Neural cell (in vitro differentiated cells): ENCODE data around the gene TBX4. TPM values are rescaled to one million over a fixed set of nuclear protein-coding genes. Genes with fewer than 3 reads are reported as not detected.
"Not testable (repeated sequence)": the region's sequence is repeated elsewhere in the genome, so short reads cannot be mapped to it uniquely, and the experiment has no call there.

Source experiments
- H2AFZ ChIP-seq: fragments of 200-600, 300-800 bp; sonication (generic), shearing (Covaris generic); 2 replicates; pipeline ENCODE4 v1.6.0; 2014; ENCODE audit warnings: low read depth, mild to moderate bottlenecking, antibody characterized with exemption, low read length, moderate library complexity
- H3F3A ChIP-seq: fragments of 200-600 bp; shearing (Covaris generic); 2 replicates; pipeline ENCODE4 v1.6.1; 2016; ENCODE audit warnings: mild to moderate bottlenecking, moderate library complexity, mixed read lengths, antibody characterized with exemption, low read length; ENCODE audit not compliant: insufficient read depth, poor library complexity, severe bottlenecking
- H3K27ac ChIP-seq: fragments of 200-600, 300-800 bp; sonication (generic), shearing (Covaris generic); 2 replicates; pipeline ENCODE4 v1.5.1; 2014; ENCODE audit warnings: mild to moderate bottlenecking, low read length, moderate library complexity
- H3K27me3 ChIP-seq: fragments of 300-800, 200-600 bp; sonication (generic), shearing (Covaris generic); 2 replicates; pipeline ENCODE4 v1.6.0; 2014; ENCODE audit warnings: mild to moderate bottlenecking, low read depth, low read length, moderate library complexity; ENCODE audit not compliant: insufficient read depth
- H3K36me3 ChIP-seq: fragments of 300-800, 200-600 bp; sonication (generic), shearing (Covaris generic); 2 replicates; pipeline ENCODE4 v1.5.1; 2014; ENCODE audit warnings: mild to moderate bottlenecking, antibody characterized with exemption, low read length, moderate library complexity; ENCODE audit not compliant: insufficient read depth
- H3K4me2 ChIP-seq: fragments of 300-800, 200-600 bp; sonication (generic), shearing (Covaris generic); 2 replicates; pipeline ENCODE4 v1.6.0; 2014; ENCODE audit warnings: mild to moderate bottlenecking, low read length
- H3K4me3 ChIP-seq: fragments of 300-800, 200-600 bp; sonication (generic), shearing (Covaris generic); 2 replicates; pipeline ENCODE4 v1.5.1; 2014; ENCODE audit warnings: mild to moderate bottlenecking, low read length, moderate library complexity
- H3K79me2 ChIP-seq: fragments of 200-600 bp; shearing (Covaris generic); replicated peaks from 2 replicates; pipeline ENCODE4 v1.6.0; 2014; ENCODE audit warnings: mild to moderate bottlenecking, low read length, moderate library complexity; ENCODE audit not compliant: insufficient read depth
- H3K9ac ChIP-seq: fragments of 300-800, 200-600 bp; sonication (generic), shearing (Covaris generic); 2 replicates; pipeline ENCODE4 v1.6.1; 2016; ENCODE audit warnings: mild to moderate bottlenecking, low read length, mixed read lengths
- H3K9me2 ChIP-seq: fragments of 200-600 bp; shearing (Covaris generic); 2 replicates; pipeline ENCODE4 v1.6.1; 2016; ENCODE audit warnings: mild to moderate bottlenecking, low read length, mixed read lengths; ENCODE audit not compliant: insufficient read depth
- H3K9me3 ChIP-seq: fragments of 200-600, 300-800 bp; sonication (generic), shearing (Covaris generic); 2 replicates; pipeline ENCODE4 v1.6.1; 2016; ENCODE audit warnings: mild to moderate bottlenecking, mixed run types, low read length, moderate library complexity, mixed read lengths
- H4K20me1 ChIP-seq: fragments of 200-600 bp; shearing (Covaris generic); 2 replicates; pipeline ENCODE4 v1.6.1; 2016; ENCODE audit warnings: mild to moderate bottlenecking, mixed run types; ENCODE audit not compliant: insufficient read depth
- CTCF ChIP-seq: fragments of 450-650 bp; IDR thresholded peaks from 2 replicates; pipeline ENCODE4 v1.5.1; 2014; ENCODE audit warnings: antibody characterized with exemption, mild to moderate bottlenecking, moderate library complexity; ENCODE audit not compliant: poor library complexity, severe bottlenecking
- EP300 ChIP-seq: fragments of 450-650 bp; conservative IDR thresholded peaks from 2 replicates; pipeline ENCODE4 v1.6.1; 2014; ENCODE audit warnings: antibody characterized with exemption, mild to moderate bottlenecking, moderate library complexity; ENCODE audit not compliant: poor library complexity, severe bottlenecking
- EZH2 ChIP-seq: fragments of 200-600, 300-800 bp; shearing (Covaris generic), sonication (generic); IDR thresholded peaks from 2 replicates; pipeline ENCODE4 v1.6.1; 2014; ENCODE audit warnings: antibody characterized with exemption, low read length, borderline replicate concordance, mild to moderate bottlenecking; ENCODE audit not compliant: insufficient read depth, poor library complexity, severe bottlenecking
- MXI1 ChIP-seq: fragments of 450-650 bp; conservative IDR thresholded peaks from 2 replicates; pipeline ENCODE4 v1.6.1; 2014; ENCODE audit warnings: antibody characterized with exemption, mild to moderate bottlenecking; ENCODE audit not compliant: poor library complexity, severe bottlenecking
- POLR2AphosphoS5 ChIP-seq: IDR thresholded peaks from 2 replicates; pipeline ENCODE4 v1.6.1; 2012
- RAD21 ChIP-seq: fragments of 450-650 bp; conservative IDR thresholded peaks from 2 replicates; pipeline ENCODE4 v1.6.1; 2014; ENCODE audit warnings: antibody characterized with exemption, mild to moderate bottlenecking, moderate library complexity
- REST ChIP-seq: IDR thresholded peaks from 2 replicates; pipeline ENCODE4 v1.6.1; 2012; ENCODE audit warnings: borderline replicate concordance
- SMC3 ChIP-seq: fragments of 450-650 bp; conservative IDR thresholded peaks from 2 replicates; pipeline ENCODE4 v1.6.1; 2014; ENCODE audit warnings: antibody characterized with exemption, mild to moderate bottlenecking, moderate library complexity; ENCODE audit not compliant: poor library complexity
- TAF1 ChIP-seq: IDR thresholded peaks from 2 replicates; pipeline ENCODE4 v1.6.1; 2012; ENCODE audit warnings: low read depth
- polyA plus RNA-seq: library from polyadenylated mRNA; depleted of rRNA; stranded (reverse); fragments of >200 nt; gene quantifications from 2 replicates; pipeline ENCODE4 v1.2.3, GENCODE V29; 2014

TBX4 gene
- polyA plus RNA-seq, 1 donor from 2014 or later, result not detected

- Histone ChIP-seq H3K27me3 (no peaks in the 10 kb centered on the region), H3K9me3 (no peaks in the 10 kb centered on the region), H3K27ac (no peak overlapping the region), H2AFZ (no peak overlapping the region), H3F3A (no peaks in the 10 kb centered on the region), H3K9me2 (no peaks in the 10 kb centered on the region), H3K79me2 (no peaks in the 10 kb centered on the region), H3K36me3 (no peaks in the 10 kb centered on the region), H4K20me1 (no peaks in the 10 kb centered on the region), H3K9ac (no peak overlapping the region), H3K4me2 (no peak overlapping the region), H3K4me3 (no peak overlapping the region)
- TF ChIP-seq SMC3, result no peak
- TF ChIP-seq TAF1, result no peak
- TF ChIP-seq MXI1, result no peak
- TF ChIP-seq EP300, result no peak
- TF ChIP-seq REST, result no peak
- no peak for TF ChIP-seq RAD21
- TF ChIP-seq EZH2, result no peak
- TF ChIP-seq CTCF, result no peak
- no peak for TF ChIP-seq POLR2AphosphoS5
Measured at GRCh38 chr17:61508912-61509311, 56.7 kb downstream of the TBX4 start.

- H3K4me2 ChIP-seq, H3K9ac ChIP-seq, H3K79me2 ChIP-seq, H3F3A ChIP-seq, H3K4me3 ChIP-seq, H3K27ac ChIP-seq, H3K9me2 ChIP-seq, H4K20me1 ChIP-seq, H3K9me3 ChIP-seq, H3K36me3 ChIP-seq, H2AFZ ChIP-seq, H3K27me3 ChIP-seq: not testable (repeated sequence)
Measured at GRCh38 chr17:61509454-61509853, 57.2 kb downstream of the TBX4 start.

GRCh38 chr17:61510237-61510636, 58.0 kb downstream of the TBX4 start:
- H3K4me3 ChIP-seq, result no peak overlapping the region
- no peak for TF ChIP-seq RAD21
- no peak for TF ChIP-seq EP300
- no peak for TF ChIP-seq MXI1
- no peak overlapping the region for H2AFZ ChIP-seq
- H3K4me2 ChIP-seq, result no peak overlapping the region
- H3K27me3 ChIP-seq, result no peaks in the 10 kb centered on the region
- H3K79me2 ChIP-seq, result no peaks in the 10 kb centered on the region
- no peaks in the 10 kb centered on the region for H3K9me2 ChIP-seq
- H3K27ac ChIP-seq, result no peak overlapping the region
- H3K9ac ChIP-seq, result no peak overlapping the region
- H3K9me3 ChIP-seq, result no peaks in the 10 kb centered on the region
- no peaks in the 10 kb centered on the region for H3F3A ChIP-seq
- no peaks in the 10 kb centered on the region for H4K20me1 ChIP-seq
- no peaks in the 10 kb centered on the region for H3K36me3 ChIP-seq
